Dermis microvascular lymphatic vessel endothelial cell (primary cell): ENCODE data around the gene ATF6B. TPM values are rescaled to one million over a fixed set of nuclear protein-coding genes. Genes with fewer than 3 reads are reported as not detected.
"Not testable (repeated sequence)": the region's sequence is repeated elsewhere in the genome, so short reads cannot be mapped to it uniquely, and the experiment has no call there.

Experiments used
- DNase-seq, 2 donors: peaks; one replicate each; pipeline versions ENCODE4 v3.0.0 to v3.0.0-alpha.2; 2010; ENCODE audit warnings: low read depth in 2 of 2
- total RNA-seq: library from RNA; depleted of rRNA; stranded (reverse); fragments of >200 nt; gene quantifications from 2 replicates; pipeline ENCODE4 v1.2.1, GENCODE V29; 2014

ATF6B gene
- total RNA-seq, 1 donor from 2014 or later: 9.5 TPM

- peak in 1 of 2 donors; percentile 33 for DNase-seq
Measured at GRCh38 chr6:32108094-32108627, 19.9 kb downstream of the ATF6B start.

- DNase-seq: no peak
Measured at GRCh38 chr6:32107406-32107805, 20.6 kb downstream of the ATF6B start.

GRCh38 chr6:32105433-32105832 lies 22.6 kb downstream of the ATF6B start:
- DNase-seq: peak in 1 of 2 donors; percentile 23

- DNase-seq: no peak
Measured at GRCh38 chr6:32102255-32102654, 25.8 kb downstream of the ATF6B start.

- not testable (repeated sequence) for DNase-seq
Measured at GRCh38 chr6:32100251-32100650, 27.8 kb downstream of the ATF6B start.

- no peak for DNase-seq
Measured at GRCh38 chr6:32097364-32097763, 30.7 kb downstream of the ATF6B start.

GRCh38 chr6:32096394-32097258 lies 31.4 kb downstream of the ATF6B start:
- DNase-seq: no peak

GRCh38 chr6:32096087-32096393 lies 32.0 kb downstream of the ATF6B start:
- DNase-seq: no peak

- no peak for DNase-seq
Measured at GRCh38 chr6:32095338-32096086, 32.5 kb downstream of the ATF6B start.

GRCh38 chr6:32092760-32093497 lies 35.1 kb downstream of the ATF6B start:
- no peak for DNase-seq

- DNase-seq: no peak
Measured at GRCh38 chr6:32089082-32089828, 38.8 kb downstream of the ATF6B start.

GRCh38 chr6:32088487-32089049 lies 39.5 kb downstream of the ATF6B start:
- no peak for DNase-seq

GRCh38 chr6:32087574-32088486 lies 40.2 kb downstream of the ATF6B start:
- DNase-seq: peak; percentile 74 to 85

GRCh38 chr6:32086661-32087573 lies 41.1 kb downstream of the ATF6B start:
- no peak for DNase-seq

- no peak for DNase-seq
Measured at GRCh38 chr6:32085759-32086459, 42.1 kb downstream of the ATF6B start.

- no peak for DNase-seq
Measured at GRCh38 chr6:32084780-32085179, 43.3 kb downstream of the ATF6B start.

- no peak for DNase-seq
Measured at GRCh38 chr6:32083812-32084768, 44.0 kb downstream of the ATF6B start.
